Measurements from ENCODE around the gene RRP15.
"Not testable (repeated sequence)": the region's sequence is repeated elsewhere in the genome, so short reads cannot be mapped to it uniquely, and the experiment has no call there.

The RRP15 gene

GRCh38 chr1:218312509-218312908, 27.4 kb downstream of the RRP15 start:
- TF ChIP-seq CTCF (IDR thresholded peaks at IDR 0.05; ENCODE audit: low read depth, low read length) (no peak), MAX (IDR thresholded peaks at IDR 0.05; ENCODE audit: low read depth, low read length) (no peak), MYC (IDR thresholded peaks at IDR 0.05; ENCODE audit: low read depth, low read length) (no peak), POLR2A (IDR thresholded peaks at IDR 0.05; ENCODE audit: extremely low read depth, insufficient read length) (no peak)
- no peak for DNase-seq (ENCODE audit: low read depth)
- no peak overlapping the region for H3K4me3 ChIP-seq (ENCODE audit: low read depth, low read length)

GRCh38 chr1:218314316-218314715, 29.2 kb downstream of the RRP15 start:
- TF ChIP-seq CTCF (IDR thresholded peaks at IDR 0.05; ENCODE audit: low read depth, low read length): no peak
- no peak overlapping the region for H3K4me3 ChIP-seq (ENCODE audit: low read depth, low read length)
- DNase-seq (ENCODE audit: low read depth): no peak

- DNase-seq (ENCODE audit: low read depth): no peak
- no peak overlapping the region for H3K4me3 ChIP-seq (ENCODE audit: low read depth, low read length)
- TF ChIP-seq MAX (IDR thresholded peaks at IDR 0.05; ENCODE audit: low read depth, low read length) (no peak), POLR2A (IDR thresholded peaks at IDR 0.05; ENCODE audit: extremely low read depth, insufficient read length) (no peak), MYC (IDR thresholded peaks at IDR 0.05; ENCODE audit: low read depth, low read length) (no peak), CTCF (IDR thresholded peaks at IDR 0.05; ENCODE audit: low read depth, low read length) (no peak)
Observed at GRCh38 chr1:218315638-218316037, 30.5 kb downstream of the RRP15 start.

GRCh38 chr1:218317061-218317460, 32.0 kb downstream of the RRP15 start:
- no peak for TF ChIP-seq CTCF (IDR thresholded peaks at IDR 0.05; ENCODE audit: low read depth, low read length)
- DNase-seq (ENCODE audit: low read depth): no peak
- H3K4me3 ChIP-seq (ENCODE audit: low read depth, low read length): no peak overlapping the region

GRCh38 chr1:218320182-218320581, 35.1 kb downstream of the RRP15 start:
- not testable (repeated sequence) for H3K4me3 ChIP-seq (ENCODE audit: low read depth, low read length); DNase-seq (ENCODE audit: low read depth)

GRCh38 chr1:218322762-218323161, 37.7 kb downstream of the RRP15 start:
- TF ChIP-seq MAX (IDR thresholded peaks at IDR 0.05; ENCODE audit: low read depth, low read length) (no peak), POLR2A (IDR thresholded peaks at IDR 0.05; ENCODE audit: extremely low read depth, insufficient read length) (no peak), CTCF (IDR thresholded peaks at IDR 0.05; ENCODE audit: low read depth, low read length) (no peak), MYC (IDR thresholded peaks at IDR 0.05; ENCODE audit: low read depth, low read length) (no peak)
- no peak for DNase-seq (ENCODE audit: low read depth)
- H3K4me3 ChIP-seq (ENCODE audit: low read depth, low read length): no peak overlapping the region

Measured in NB4 (cell line).